GM19043 (cell line): ENCODE results near the gene CLEC1A.

ENCODE experiments used
- ATAC-seq: cut with Tn5 transposase; IDR thresholded peaks from one replicate; pipeline ENCODE4 v1.9.1; 2021; ENCODE audit warnings: low read depth; ENCODE audit not compliant: unreplicated experiment

The CLEC1A gene

GRCh38 chr12:10098791-10099190 is at the start of gene CLEC1A:
Gene CLEC1A (minus strand): TSS chr12:10098985. CDS start chr12:10098922, 63 bp downstream.
- ATAC-seq, result no peak

- ATAC-seq, result no peak
These were observed 49.1 kb upstream of the CLEC1A start for GRCh38 chr12:10147714-10148403.

GRCh38 chr12:10142976-10143589 is 44.3 kb upstream of the CLEC1A start:
- ATAC-seq, result no peak

GRCh38 chr12:10140001-10140400 is 41.2 kb upstream of the CLEC1A start:
- no peak for ATAC-seq

- no peak for ATAC-seq
These were observed 37.9 kb upstream of the CLEC1A start for GRCh38 chr12:10136637-10137205.

- no peak for ATAC-seq
These were observed 36.3 kb upstream of the CLEC1A start for GRCh38 chr12:10135126-10135525.

GRCh38 chr12:10132850-10133370 is 34.1 kb upstream of the CLEC1A start:
- ATAC-seq, result no peak

GRCh38 chr12:10131111-10131690 is 32.4 kb upstream of the CLEC1A start:
- no peak for ATAC-seq

- ATAC-seq, result peak; percentile 92
These were observed 31.3 kb upstream of the CLEC1A start, which contains the start of gene CLEC7A for GRCh38 chr12:10130042-10130441. Gene CLEC7A (minus strand): TSS chr12:10130199. CDS start chr12:10130082, 117 bp downstream.

GRCh38 chr12:10128687-10129086 is 29.9 kb upstream of the CLEC1A start:
- ATAC-seq, result no peak

GRCh38 chr12:10126413-10126812 is 27.6 kb upstream of the CLEC1A start:
- ATAC-seq, result no peak

- ATAC-seq, result no peak
These were observed 23.9 kb upstream of the CLEC1A start for GRCh38 chr12:10122689-10123088.

- ATAC-seq, result no peak
These were observed 22.5 kb upstream of the CLEC1A start for GRCh38 chr12:10121278-10121677.

GRCh38 chr12:10119066-10119465 is 20.3 kb upstream of the CLEC1A start:
- ATAC-seq, result no peak

- no peak for ATAC-seq
These were observed 17.1 kb upstream of the CLEC1A start for GRCh38 chr12:10115890-10116289.

- ATAC-seq, result no peak
These were observed 16.5 kb upstream of the CLEC1A start for GRCh38 chr12:10115311-10115710.

GRCh38 chr12:10113920-10114319 is 15.1 kb upstream of the CLEC1A start:
- no peak for ATAC-seq

GRCh38 chr12:10113075-10113474 is 14.3 kb upstream of the CLEC1A start:
- no peak for ATAC-seq

- no peak for ATAC-seq
These were observed 12.7 kb upstream of the CLEC1A start for GRCh38 chr12:10111451-10111850.

GRCh38 chr12:10110256-10110844 is 11.6 kb upstream of the CLEC1A start:
- ATAC-seq, result no peak

- ATAC-seq, result no peak
These were observed 3.5 kb upstream of the CLEC1A start for GRCh38 chr12:10102322-10102721.
